ENCODE data around the gene HOXB5.

HOXB5 gene

GRCh38 chr17:48542698-48543106 is 50.9 kb downstream of the HOXB5 start (continued):
- TF ChIP-seq ZNF391 (tag by site-specific recombination; IDR thresholded peaks at IDR 0.05; ENCODE audit: borderline replicate concordance, low read depth) (no peak), ZSCAN30 (tag by site-specific recombination; IDR thresholded peaks at IDR 0.05) (no peak), ZNF645 (tag by site-specific recombination; IDR thresholded peaks at IDR 0.05) (no peak), ZNF626 (tag by site-specific recombination; IDR thresholded peaks at IDR 0.05) (no peak), TSHZ1 (tag by site-specific recombination; IDR thresholded peaks at IDR 0.05; ENCODE audit: borderline replicate concordance) (no peak), ZBTB48 (tag by site-specific recombination; IDR thresholded peaks at IDR 0.05) (no peak), ZNF223 (tag by site-specific recombination; IDR thresholded peaks at IDR 0.05) (no peak), PRDM2 (tag by site-specific recombination; IDR thresholded peaks at IDR 0.05; ENCODE audit: borderline replicate concordance) (no peak), ZFP3 (tag by site-specific recombination; IDR thresholded peaks at IDR 0.05; ENCODE audit: low read depth) (no peak), ZNF341 (tag by site-specific recombination; IDR thresholded peaks at IDR 0.05; ENCODE audit: low read depth) (no peak)

GRCh38 chr17:48542114-48542656 is 51.4 kb downstream of the HOXB5 start:
- ChIA-PET POLR2A (interaction anchor here (0.9 to 2.8 kb wide), 20 partner anchors 9 to 454 kb away, joined by 3 to 25 read pairs (median 4); no protein-coding TSS in a partner anchor), CTCF (interaction anchor here (0.8 to 2.8 kb wide), 6 partner anchors 18 to 50 kb away, joined by 3 to 22 read pairs (median 5); no protein-coding TSS in a partner anchor)
- Histone ChIP-seq H3K4me3 (ENCODE audit: low read depth, low read length) (peak overlapping the region; percentile 79), H3K4me1 (ENCODE audit: control insufficient read depth, insufficient read depth, low read length) (peaks cover 29% of the 10 kb centered on the region), H3K36me3 (ENCODE audit: control insufficient read depth in 2 of 2, insufficient read depth in 1 of 2, low read length in 2 of 2) (peaks cover 5 to 11% of the 10 kb centered on the region in 2 experiments; a peak in 2 of 3 replicates), H3K27ac (ENCODE audit: extremely low read depth, low read depth, low read length) (peak overlapping the region; percentile 100), H3K9me3 (ENCODE audit: control insufficient read depth, insufficient read depth, low read depth, low read length) (no peaks in the 10 kb centered on the region)
- TF ChIP-seq AEBP2 (tag by site-specific recombination; IDR thresholded peaks at IDR 0.05; ENCODE audit: borderline replicate concordance), result no peak
- no peak for TF ChIP-seq SALL2 (tag by site-specific recombination; IDR thresholded peaks at IDR 0.05; ENCODE audit: borderline replicate concordance)
- TF ChIP-seq ZNF585B (tag by site-specific recombination; IDR thresholded peaks at IDR 0.05), result no peak
- TF ChIP-seq ZNF10 (tag by site-specific recombination; IDR thresholded peaks at IDR 0.05), result no peak
- TF ChIP-seq ZNF561 (tag by site-specific recombination; IDR thresholded peaks at IDR 0.05; ENCODE audit: borderline replicate concordance), result no peak; the same call in 1 of the 2 replicates
- TF ChIP-seq GLI2 (tag by site-specific recombination; IDR thresholded peaks at IDR 0.05; ENCODE audit: borderline replicate concordance, low read depth), result no peak
- peak; percentile 80; the same call in 1 of the 2 replicates for TF ChIP-seq ZNF660 (tag by site-specific recombination; IDR thresholded peaks at IDR 0.05)
- no peak for TF ChIP-seq ZNF175 (tag by site-specific recombination; IDR thresholded peaks at IDR 0.05)
- TF ChIP-seq ZNF560 (tag by site-specific recombination; IDR thresholded peaks at IDR 0.05; ENCODE audit: borderline replicate concordance), result no peak
- peak; percentile 48 for TF ChIP-seq SP2 (tag by site-specific recombination; IDR thresholded peaks at IDR 0.05)
- TF ChIP-seq GLIS2 (tag by site-specific recombination; IDR thresholded peaks at IDR 0.05), result no peak
- TF ChIP-seq ZNF645 (tag by site-specific recombination; IDR thresholded peaks at IDR 0.05), result no peak
- TF ChIP-seq ZNF664 (tag by site-specific recombination; IDR thresholded peaks at IDR 0.05), result no peak
